Measurements from ENCODE around the gene TBX2.
"Not testable (repeated sequence)": the region's sequence is repeated elsewhere in the genome, so short reads cannot be mapped to it uniquely, and the experiment has no call there.

Gene TBX2

GRCh38 chr17:61399131-61400065, at the start of gene TBX2:
Gene TBX2 (plus strand): TSS chr17:61399843. CDS start chr17:61400177, 334 bp downstream.
- DNase-seq (ENCODE audit: low read depth in 2 of 2): no peak

- DNase-seq (ENCODE audit: low read depth in 2 of 2): no peak
These were observed 47.8 kb upstream of the TBX2 start for GRCh38 chr17:61351745-61352407.

- DNase-seq (ENCODE audit: low read depth in 2 of 2): no peak
These were observed 47.3 kb upstream of the TBX2 start for GRCh38 chr17:61352408-61352770.

GRCh38 chr17:61352781-61353491, 46.7 kb upstream of the TBX2 start:
- DNase-seq (ENCODE audit: low read depth in 2 of 2): no peak

GRCh38 chr17:61353615-61354014, 46.0 kb upstream of the TBX2 start:
- no peak for DNase-seq (ENCODE audit: low read depth in 2 of 2)

- no peak for DNase-seq (ENCODE audit: low read depth in 2 of 2)
These were observed 44.5 kb upstream of the TBX2 start for GRCh38 chr17:61354895-61355874.

GRCh38 chr17:61357061-61357460, 42.6 kb upstream of the TBX2 start:
- DNase-seq (ENCODE audit: low read depth in 2 of 2): not testable (repeated sequence)

GRCh38 chr17:61359513-61359912, 40.1 kb upstream of the TBX2 start:
- DNase-seq (ENCODE audit: low read depth in 2 of 2): not testable (repeated sequence)

GRCh38 chr17:61360318-61360943, 39.2 kb upstream of the TBX2 start:
- DNase-seq (ENCODE audit: low read depth in 2 of 2): no peak

- DNase-seq (ENCODE audit: low read depth in 2 of 2): no peak
These were observed 38.6 kb upstream of the TBX2 start for GRCh38 chr17:61361084-61361483.

- no peak for DNase-seq (ENCODE audit: low read depth in 2 of 2)
These were observed 37.2 kb upstream of the TBX2 start for GRCh38 chr17:61362396-61362795.

GRCh38 chr17:61362852-61363600, 36.6 kb upstream of the TBX2 start:
- DNase-seq (ENCODE audit: low read depth in 2 of 2): no peak

- no peak for DNase-seq (ENCODE audit: low read depth in 2 of 2)
These were observed 35.8 kb upstream of the TBX2 start for GRCh38 chr17:61363601-61364462.

- no peak for DNase-seq (ENCODE audit: low read depth in 2 of 2)
These were observed 35.2 kb upstream of the TBX2 start for GRCh38 chr17:61364463-61364846.

GRCh38 chr17:61366076-61366714, 33.4 kb upstream of the TBX2 start:
- DNase-seq (ENCODE audit: low read depth in 2 of 2): no peak

- DNase-seq (ENCODE audit: low read depth in 2 of 2): no peak
These were observed 32.8 kb upstream of the TBX2 start for GRCh38 chr17:61366715-61367413.

- DNase-seq (ENCODE audit: low read depth in 2 of 2): no peak
These were observed 31.4 kb upstream of the TBX2 start for GRCh38 chr17:61368049-61368831.

Data from stimulated activated CD4-positive, alpha-beta T cell treated with anti-CD3 and anti-CD28 coated beads, Interleukin-15, amount 100 ng/mL, for 48 hours (primary cell).